Activated T-helper 2 cell treated with anti-CD3 and anti-CD28 coated beads, Interferon-gamma antibody, Interleukin-2, Interleukin-4, amounts not matched to agents 10 μg/mL and 5 μg/mL and 100 μg/mL, durations not matched to agents 14 hours and 24 hours and 36 hours (primary cell): ENCODE measurements around the gene KDR. TPM values are rescaled to one million over a fixed set of nuclear protein-coding genes. Genes with fewer than 3 reads are reported as not detected.

ENCODE experiments used
- DNase-seq: peaks from one replicate; pipeline ENCODE4 v3.0.0; 2021; ENCODE audit warnings: low spot score
- H3K27ac Mint-ChIP-seq: one replicate; pipeline ENCODE4 v1.8.0; 2021; ENCODE audit warnings: mixed read lengths
- H3K27me3 Mint-ChIP-seq: one replicate; pipeline ENCODE4 v1.8.0; 2021; ENCODE audit warnings: low read depth, mixed read lengths
- H3K36me3 Mint-ChIP-seq: one replicate; pipeline ENCODE4 v1.8.0; 2021; ENCODE audit warnings: low read depth, mixed read lengths
- H3K4me1 Mint-ChIP-seq: one replicate; pipeline ENCODE4 v1.8.0; 2021; ENCODE audit warnings: low read depth, mixed read lengths
- H3K4me3 Mint-ChIP-seq: one replicate; pipeline ENCODE4 v1.8.0; 2021; ENCODE audit warnings: low read depth, mild to moderate bottlenecking, moderate library complexity, mixed read lengths
- H3K9me3 Mint-ChIP-seq: one replicate; pipeline ENCODE4 v1.8.0; 2021; ENCODE audit warnings: mixed read lengths
- intact Hi-C: fragments of 100-400 bp; cut with micrococcal nuclease; formaldehyde crosslinking; loops from one replicate; pipeline ENCODE4 v1.15.1; 2023
- total RNA-seq: library from RNA; stranded (reverse); gene quantifications from 2 replicates; pipeline ENCODE4 v1.2.3, GENCODE V29; 2022

The KDR gene
- total RNA-seq, result not detected in 2 replicates

DNA sequence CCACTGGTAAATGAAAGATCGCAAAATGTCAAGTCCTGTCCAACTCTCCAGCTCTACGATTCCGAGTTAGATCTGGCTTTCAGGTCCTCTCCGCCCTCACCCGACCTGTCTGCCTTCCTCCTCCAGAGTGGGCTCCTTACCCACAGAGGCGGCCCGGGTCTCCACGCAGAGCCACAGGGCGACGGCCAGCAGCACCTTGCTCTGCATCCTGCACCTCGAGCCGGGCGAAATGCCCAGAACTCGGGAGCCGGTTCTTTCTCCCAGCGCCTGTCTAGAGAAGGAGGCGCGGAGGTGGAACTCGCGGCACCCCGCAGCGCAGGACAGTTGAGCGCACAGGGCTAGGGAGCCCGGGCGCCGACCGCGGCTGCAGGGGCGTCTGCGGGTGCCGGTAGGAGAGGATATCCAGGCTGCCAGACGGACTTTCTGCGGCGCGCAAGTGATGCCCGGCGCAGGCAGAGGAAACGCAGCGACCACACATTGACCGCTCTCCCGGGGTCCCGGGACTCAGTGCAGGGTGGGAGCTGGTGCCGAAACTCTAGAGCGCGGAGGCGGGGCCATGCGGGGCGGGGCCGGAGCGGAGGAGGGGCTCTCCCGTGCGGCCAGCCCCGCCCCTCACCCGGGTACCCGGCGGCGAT, at the start of gene KDR:
Gene KDR (minus strand): TSS at position 509 of the 635 bp plus-strand sequence. CDS start 302 bp downstream, at position 207.
- no peaks in the 10 kb centered on the region for H3K4me1 Mint-ChIP-seq
- intact Hi-C loops, result no loop called here
- H3K9me3 Mint-ChIP-seq, result no peaks in the 10 kb centered on the region
- no peak for DNase-seq
- H3K27me3 Mint-ChIP-seq, result peaks cover 38% of the 10 kb centered on the region
- H3K36me3 Mint-ChIP-seq, result no peaks in the 10 kb centered on the region
- no peak within 1 kb of the TSS for H3K4me3 Mint-ChIP-seq
- H3K27ac Mint-ChIP-seq, result no peak within 1 kb of the TSS

DNA sequence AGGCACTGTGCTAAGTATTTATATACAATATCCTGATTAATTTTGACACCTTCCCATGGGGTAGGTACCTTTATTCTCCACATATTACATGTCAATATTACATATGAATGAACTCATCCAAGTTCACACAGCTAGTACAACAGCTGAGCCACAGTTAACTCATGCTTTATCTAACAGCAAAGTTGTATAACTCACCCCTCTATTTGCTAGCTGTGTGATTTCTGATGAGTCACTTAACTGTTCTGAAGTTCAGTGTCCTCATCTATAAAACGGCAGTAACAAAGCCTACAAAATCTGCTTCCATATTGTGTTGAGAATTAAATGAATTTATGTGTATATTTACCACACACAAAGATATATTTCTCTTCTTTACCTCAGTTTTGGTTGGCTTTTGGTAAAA, 48.2 kb upstream of the KDR start:
- Mint-ChIP-seq H3K36me3 (no peaks in the 10 kb centered on the region), H3K9me3 (no peaks in the 10 kb centered on the region), H3K27me3 (no peaks in the 10 kb centered on the region), H3K4me3 (no peak overlapping the region), H3K27ac (no peak overlapping the region), H3K4me1 (peaks cover 6% of the 10 kb centered on the region)
- DNase-seq, result no peak
- intact Hi-C loops, result no loop called here

- Mint-ChIP-seq H3K9me3 (no peaks in the 10 kb centered on the region), H3K27ac (no peak overlapping the region), H3K4me1 (peaks cover 6% of the 10 kb centered on the region), H3K27me3 (no peaks in the 10 kb centered on the region), H3K36me3 (no peaks in the 10 kb centered on the region), H3K4me3 (no peak overlapping the region)
- intact Hi-C loops, result no loop called here
- no peak for DNase-seq
Measured at GRCh38 chr4:55172694-55173287, 47.4 kb upstream of the KDR start.

- Mint-ChIP-seq H3K36me3 (no peaks in the 10 kb centered on the region), H3K27ac (no peak overlapping the region), H3K4me3 (no peak overlapping the region), H3K27me3 (no peaks in the 10 kb centered on the region), H3K4me1 (no peaks in the 10 kb centered on the region), H3K9me3 (no peaks in the 10 kb centered on the region)
- DNase-seq, result no peak
- intact Hi-C loops, result no loop called here
Measured at GRCh38 chr4:55170462-55170861, 45.1 kb upstream of the KDR start.

DNA sequence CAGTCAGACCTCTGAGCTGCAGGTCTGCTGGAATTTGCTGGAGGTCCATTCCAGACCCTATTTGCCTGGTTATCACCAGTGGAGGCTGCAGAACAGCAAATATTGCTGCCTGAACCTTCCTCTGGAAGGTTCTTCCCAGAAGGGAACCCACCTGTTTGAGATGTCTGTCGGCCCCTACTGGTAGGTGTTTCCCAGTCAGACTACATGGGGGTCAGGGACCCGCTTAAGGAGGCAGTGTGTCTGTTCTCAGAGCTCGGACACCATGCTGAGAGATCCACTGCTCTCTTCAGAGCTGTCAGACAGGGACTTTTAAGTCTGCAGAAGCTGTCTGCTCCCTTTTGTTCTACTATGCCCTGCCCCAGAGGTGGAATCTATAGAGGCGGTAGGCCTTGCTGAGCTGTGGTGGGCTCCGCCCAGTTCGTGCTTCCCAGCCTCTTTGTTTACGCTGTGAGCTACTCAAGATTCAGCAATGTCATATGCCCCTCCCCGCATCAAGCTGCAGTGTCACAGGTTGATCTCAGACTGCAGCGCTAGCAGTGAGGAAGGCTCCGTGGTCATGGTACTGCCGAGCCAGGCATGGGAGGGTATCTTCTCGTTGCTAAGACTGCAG, 44.1 kb upstream of the KDR start:
- no peaks in the 10 kb centered on the region for H3K9me3 Mint-ChIP-seq
- H3K4me1 Mint-ChIP-seq, result no peaks in the 10 kb centered on the region

GRCh38 chr4:55162396-55162795, 37.0 kb upstream of the KDR start:
- intact Hi-C loops, result no loop called here
- H3K9me3 Mint-ChIP-seq, result no peaks in the 10 kb centered on the region
- no peak overlapping the region for H3K27ac Mint-ChIP-seq
- peaks cover 4% of the 10 kb centered on the region for H3K27me3 Mint-ChIP-seq
- no peaks in the 10 kb centered on the region for H3K36me3 Mint-ChIP-seq
- H3K4me1 Mint-ChIP-seq, result no peaks in the 10 kb centered on the region
- H3K4me3 Mint-ChIP-seq, result no peak overlapping the region
- DNase-seq, result no peak

More for the DNA sequence above, 44.1 kb upstream of the KDR start:
- Mint-ChIP-seq H3K4me3 (no peak overlapping the region), H3K36me3 (no peaks in the 10 kb centered on the region), H3K27me3 (no peaks in the 10 kb centered on the region), H3K27ac (no peak overlapping the region)
- DNase-seq, result no peak
- intact Hi-C loops, result no loop called here

- no peak for DNase-seq
- intact Hi-C loops, result no loop called here
- Mint-ChIP-seq H3K4me1 (no peaks in the 10 kb centered on the region), H3K36me3 (no peaks in the 10 kb centered on the region), H3K9me3 (no peaks in the 10 kb centered on the region), H3K27ac (no peak overlapping the region), H3K27me3 (peaks cover 4% of the 10 kb centered on the region), H3K4me3 (no peak overlapping the region)
Measured at GRCh38 chr4:55161739-55162138, 36.3 kb upstream of the KDR start.

DNA sequence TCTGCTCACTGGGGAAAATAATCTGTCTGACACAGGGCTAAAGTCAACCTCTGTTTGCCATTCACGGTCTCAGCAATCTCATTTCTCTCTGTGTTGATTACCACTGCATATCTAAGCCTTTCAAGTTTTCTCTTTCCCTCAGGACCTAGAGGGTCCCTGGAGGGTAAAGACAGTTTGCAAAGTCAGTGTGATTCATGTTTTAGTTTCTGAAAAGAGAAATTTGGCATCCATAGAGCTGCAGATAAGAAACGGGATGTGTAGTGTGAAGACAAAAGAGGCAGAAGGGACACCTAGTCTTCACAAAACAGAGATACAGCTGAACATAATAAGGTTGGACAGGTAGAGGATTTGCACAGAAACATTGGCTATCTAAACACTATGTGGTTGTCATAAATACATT, 34.5 kb upstream of the KDR start:
- no peak overlapping the region for H3K4me3 Mint-ChIP-seq
- peaks cover 8% of the 10 kb centered on the region for H3K27me3 Mint-ChIP-seq
- H3K27ac Mint-ChIP-seq, result no peak overlapping the region
- no peaks in the 10 kb centered on the region for H3K36me3 Mint-ChIP-seq
- intact Hi-C loops, result no loop called here
- no peaks in the 10 kb centered on the region for H3K4me1 Mint-ChIP-seq
- no peaks in the 10 kb centered on the region for H3K9me3 Mint-ChIP-seq
- DNase-seq, result no peak

GRCh38 chr4:55158957-55159356, 33.6 kb upstream of the KDR start:
- no peaks in the 10 kb centered on the region for H3K9me3 Mint-ChIP-seq
- intact Hi-C loops, result no loop called here
- no peak for DNase-seq
- no peaks in the 10 kb centered on the region for H3K36me3 Mint-ChIP-seq
- no peak overlapping the region for H3K27ac Mint-ChIP-seq
- H3K4me1 Mint-ChIP-seq, result no peaks in the 10 kb centered on the region
- no peak overlapping the region for H3K4me3 Mint-ChIP-seq
- peaks cover 8% of the 10 kb centered on the region for H3K27me3 Mint-ChIP-seq

GRCh38 chr4:55157559-55158277, 32.3 kb upstream of the KDR start:
- no peaks in the 10 kb centered on the region for H3K36me3 Mint-ChIP-seq
- no peaks in the 10 kb centered on the region for H3K4me1 Mint-ChIP-seq
- H3K27me3 Mint-ChIP-seq, result peaks cover 8% of the 10 kb centered on the region
- no peak overlapping the region for H3K27ac Mint-ChIP-seq
- intact Hi-C loops, result no loop called here
- no peak for DNase-seq
- no peaks in the 10 kb centered on the region for H3K9me3 Mint-ChIP-seq
- no peak overlapping the region for H3K4me3 Mint-ChIP-seq

- H3K27me3 Mint-ChIP-seq, result peaks cover 10% of the 10 kb centered on the region
- no peak overlapping the region for H3K4me3 Mint-ChIP-seq
- H3K4me1 Mint-ChIP-seq, result no peaks in the 10 kb centered on the region
- H3K27ac Mint-ChIP-seq, result no peak overlapping the region
- DNase-seq, result no peak
- intact Hi-C loops, result no loop called here
- H3K9me3 Mint-ChIP-seq, result no peaks in the 10 kb centered on the region
- H3K36me3 Mint-ChIP-seq, result no peaks in the 10 kb centered on the region
Measured at GRCh38 chr4:55154933-55155332, 29.5 kb upstream of the KDR start.

DNA sequence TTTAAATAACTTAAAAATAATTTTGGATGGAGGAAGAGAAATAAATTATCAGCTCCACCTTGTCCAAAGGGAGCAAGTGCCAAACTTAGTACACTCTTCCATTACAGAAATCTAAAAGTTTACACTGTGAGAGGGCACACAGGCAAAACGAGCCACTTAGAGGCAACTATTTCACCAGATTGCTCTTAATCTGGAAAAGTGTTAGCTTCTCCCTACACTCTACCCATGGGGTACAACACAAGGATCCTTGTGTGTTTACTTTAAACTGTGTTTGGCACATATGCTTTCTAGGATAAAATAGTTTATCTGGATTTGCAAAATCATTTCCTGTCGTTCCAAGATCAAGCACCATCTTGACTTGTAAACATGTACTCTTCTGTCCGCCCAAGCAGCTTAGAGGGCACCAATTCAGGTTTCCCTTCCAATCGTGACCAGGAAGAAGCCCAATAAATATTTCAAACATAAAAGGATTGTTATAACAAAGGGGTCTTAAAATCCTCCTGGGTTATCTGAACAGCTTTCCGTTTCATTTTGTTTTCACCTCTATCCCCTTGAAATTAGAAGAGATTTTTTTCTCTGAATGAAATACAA, 29.0 kb upstream of the KDR start:
- no peaks in the 10 kb centered on the region for H3K36me3 Mint-ChIP-seq
- no peak overlapping the region for H3K4me3 Mint-ChIP-seq
- H3K9me3 Mint-ChIP-seq, result no peaks in the 10 kb centered on the region
- no peak overlapping the region for H3K27ac Mint-ChIP-seq
- H3K4me1 Mint-ChIP-seq, result no peaks in the 10 kb centered on the region
- DNase-seq, result no peak
- intact Hi-C loops, result no loop called here
- H3K27me3 Mint-ChIP-seq, result peaks cover 10% of the 10 kb centered on the region

GRCh38 chr4:55143858-55144257, 18.5 kb upstream of the KDR start:
- no peak overlapping the region for H3K4me3 Mint-ChIP-seq
- H3K27me3 Mint-ChIP-seq, result no peaks in the 10 kb centered on the region
- H3K36me3 Mint-ChIP-seq, result no peaks in the 10 kb centered on the region
- no peak overlapping the region for H3K27ac Mint-ChIP-seq
- H3K4me1 Mint-ChIP-seq, result no peaks in the 10 kb centered on the region
- intact Hi-C loops, result no loop called here
- H3K9me3 Mint-ChIP-seq, result no peaks in the 10 kb centered on the region
- no peak for DNase-seq
